SK-N-MC (cell line): ENCODE data around the gene CINP.

Source experiments
- DNase-seq: peaks from one replicate; pipeline ENCODE4 v3.0.0-alpha.2; 2011; ENCODE audit warnings: low read depth, low spot score
- H3K27ac ChIP-seq: fragments of 200-600 bp; sonication (generic); 2 replicates; pipeline ENCODE4 v1.5.1; 2016; ENCODE audit warnings: mixed run types
- H3K36me3 ChIP-seq: fragments of 200-600 bp; sonication (generic); 2 replicates; pipeline ENCODE4 v1.6.1; 2017; ENCODE audit warnings: antibody characterized with exemption, low read length, mixed read lengths; ENCODE audit not compliant: insufficient read depth
- H3K4me3 ChIP-seq: fragments of 200-600 bp; sonication (generic); 2 replicates; pipeline ENCODE4 v1.5.1; 2016
- H3K9ac ChIP-seq: fragments of 200-600 bp; sonication (generic); 2 replicates; pipeline ENCODE4 v1.8.0; 2017; ENCODE audit warnings: mixed run types, mixed read lengths; ENCODE audit not compliant: insufficient read length
- H3K9me3 ChIP-seq: fragments of 200-600 bp; sonication (generic); 2 replicates; pipeline ENCODE4 v1.6.1; 2017; ENCODE audit warnings: low read depth, mild to moderate bottlenecking, antibody characterized with exemption, low read length, moderate library complexity, mixed read lengths
- EZH2 ChIP-seq: fragments of 200-600 bp; sonication (generic); IDR thresholded peaks from one replicate; pipeline ENCODE4 v1.6.1; 2017; ENCODE audit warnings: antibody characterized with exemption
- FOXP2 ChIP-seq: optimal IDR thresholded peaks from 2 replicates; pipeline ENCODE3; 2011; ENCODE audit warnings: mild to moderate bottlenecking, moderate library complexity; ENCODE audit not compliant: insufficient read depth; ENCODE audit errors: extremely low read length, control extremely low read depth
- POLR2AphosphoS5 ChIP-seq: IDR thresholded peaks from 2 replicates; pipeline ENCODE4 v1.6.1; 2012; ENCODE audit warnings: mild to moderate bottlenecking, low read depth, low read length, borderline replicate concordance

Gene CINP

DNA sequence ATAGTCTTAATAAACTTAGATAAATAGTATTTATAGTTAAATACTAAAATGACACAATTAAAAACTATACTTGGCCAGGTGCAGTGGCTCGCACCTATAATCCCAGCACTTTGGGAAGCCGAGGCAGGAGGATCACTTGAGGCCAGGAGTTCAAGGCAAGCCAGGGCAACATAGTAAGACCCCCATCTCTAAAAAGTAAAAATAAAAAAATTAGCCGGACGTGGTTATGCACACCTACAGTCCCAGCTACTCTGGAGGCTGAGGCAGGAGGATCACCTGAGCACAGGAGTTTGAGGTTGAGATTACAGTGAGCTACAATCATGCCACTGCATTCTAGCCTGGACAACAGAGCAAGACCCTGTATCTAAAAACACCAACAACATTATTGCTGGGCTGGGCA, 16.0 kb downstream of the CINP start:
- no peak for DNase-seq
- Histone ChIP-seq H3K27ac (no peak overlapping the region), H3K36me3 (peaks cover 28% of the 10 kb centered on the region; the same call in 1 of the 2 replicates), H3K4me3 (no peak overlapping the region), H3K9ac (no peak overlapping the region), H3K9me3 (no peaks in the 10 kb centered on the region)
- TF ChIP-seq POLR2AphosphoS5 (no peak), EZH2 (no peak), FOXP2 (no peak)

GRCh38 chr14:102345232-102345631, 17.5 kb downstream of the CINP start:
- no peak overlapping the region for H3K4me3 ChIP-seq
- no peak for DNase-seq
- peaks cover 28% of the 10 kb centered on the region; the same call in 1 of the 2 replicates for H3K36me3 ChIP-seq
- H3K27ac ChIP-seq = no peak overlapping the region
- no peaks in the 10 kb centered on the region for H3K9me3 ChIP-seq
- TF ChIP-seq EZH2 (no peak), POLR2AphosphoS5 (no peak), FOXP2 (no peak)
- H3K9ac ChIP-seq = no peak overlapping the region

GRCh38 chr14:102344485-102344884, 18.2 kb downstream of the CINP start:
- Histone ChIP-seq H3K27ac (no peak overlapping the region), H3K4me3 (no peak overlapping the region), H3K9me3 (no peaks in the 10 kb centered on the region), H3K9ac (no peak overlapping the region), H3K36me3 (peaks cover 28% of the 10 kb centered on the region; the same call in 1 of the 2 replicates)
- TF ChIP-seq POLR2AphosphoS5 = no peak
- TF ChIP-seq FOXP2 = no peak
- no peak for TF ChIP-seq EZH2
- DNase-seq = no peak

DNA sequence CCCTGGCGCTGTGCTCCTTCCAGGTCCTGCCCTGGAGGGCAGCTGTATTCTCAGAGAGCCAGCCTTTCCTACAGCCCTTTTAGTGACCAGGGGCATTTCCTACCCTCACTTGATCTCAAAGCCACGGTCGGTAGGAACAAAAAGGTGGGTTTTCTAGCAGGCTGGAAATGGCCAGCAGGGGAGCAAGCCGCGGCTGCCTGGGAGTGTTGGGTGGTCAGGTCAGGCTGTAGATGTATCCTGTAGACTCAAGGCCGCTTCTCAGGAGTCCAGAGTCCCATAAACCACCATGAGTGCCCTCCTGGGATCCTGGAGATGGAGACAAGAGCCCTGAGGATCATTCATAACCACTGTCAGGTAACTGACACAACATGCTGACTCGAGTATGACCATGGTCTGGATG, 18.6 kb downstream of the CINP start:
- Histone ChIP-seq H3K9me3 (no peaks in the 10 kb centered on the region), H3K27ac (no peak overlapping the region), H3K9ac (no peak overlapping the region), H3K4me3 (no peak overlapping the region), H3K36me3 (peaks cover 28% of the 10 kb centered on the region; the same call in 1 of the 2 replicates)
- DNase-seq = no peak
- TF ChIP-seq POLR2AphosphoS5 (no peak), EZH2 (no peak)

GRCh38 chr14:102342238-102342637, 20.5 kb downstream of the CINP start:
- TF ChIP-seq POLR2AphosphoS5 = no peak
- TF ChIP-seq EZH2 = no peak
- no peak for TF ChIP-seq FOXP2
- DNase-seq = no peak
- Histone ChIP-seq H3K9me3 (no peaks in the 10 kb centered on the region), H3K27ac (no peak overlapping the region), H3K4me3 (no peak overlapping the region), H3K9ac (no peak overlapping the region), H3K36me3 (peaks cover 16% of the 10 kb centered on the region; the same call in 1 of the 2 replicates)

DNA sequence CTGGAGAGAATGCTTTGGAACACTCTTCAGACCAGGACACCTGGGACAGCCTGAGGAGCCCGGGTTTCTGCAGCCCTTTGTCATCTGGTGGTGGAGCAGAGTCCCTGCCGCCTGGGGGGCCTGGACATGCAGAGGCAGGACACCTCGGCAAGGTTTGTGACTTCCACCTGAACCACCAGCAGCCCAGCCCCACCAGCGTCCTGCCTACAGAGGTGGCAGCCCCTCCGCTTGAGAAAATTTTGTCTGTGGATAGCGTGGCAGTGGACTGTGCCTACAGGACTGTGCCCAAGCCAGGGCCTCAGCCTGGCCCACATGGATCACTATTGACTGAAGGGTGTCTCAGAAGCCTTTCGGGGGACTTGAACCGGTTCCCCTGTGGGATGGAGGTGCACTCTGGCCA, 21.1 kb downstream of the CINP start:
- no peak for DNase-seq
- Histone ChIP-seq H3K9me3 (no peaks in the 10 kb centered on the region), H3K4me3 (no peak overlapping the region), H3K9ac (no peak overlapping the region), H3K36me3 (peaks cover 16% of the 10 kb centered on the region; the same call in 1 of the 2 replicates), H3K27ac (no peak overlapping the region)
- TF ChIP-seq EZH2 = no peak
- no peak for TF ChIP-seq POLR2AphosphoS5
- no peak for TF ChIP-seq FOXP2

DNA sequence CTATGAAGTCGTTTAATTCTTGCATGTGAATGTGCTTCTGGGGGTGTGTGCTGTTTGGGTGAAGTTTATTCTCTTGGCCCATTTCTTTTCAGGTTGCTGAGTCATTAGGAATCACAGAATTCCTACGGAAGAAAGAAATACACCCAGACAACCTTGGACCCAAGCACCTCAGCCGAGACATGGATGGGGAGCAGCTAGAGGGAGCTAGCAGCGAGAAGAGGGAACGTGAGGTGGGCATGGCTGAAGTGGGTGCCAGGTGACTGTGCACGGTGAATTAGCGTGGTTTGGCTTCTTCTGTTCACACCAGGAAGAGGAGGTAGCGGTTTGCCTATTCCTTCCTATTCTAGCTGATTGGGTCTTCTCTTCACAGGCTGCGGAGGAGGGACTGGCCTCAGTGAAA, 24.0 kb downstream of the CINP start:
- no peak overlapping the region for H3K27ac ChIP-seq
- peaks cover 3% of the 10 kb centered on the region; the same call in 1 of the 2 replicates for H3K36me3 ChIP-seq
- H3K9ac ChIP-seq = no peak overlapping the region
- no peak for TF ChIP-seq POLR2AphosphoS5
- no peak for TF ChIP-seq FOXP2
- TF ChIP-seq EZH2 = no peak
- no peaks in the 10 kb centered on the region for H3K9me3 ChIP-seq
- no peak for DNase-seq
- H3K4me3 ChIP-seq = no peak overlapping the region

GRCh38 chr14:102335163-102335562, 27.5 kb downstream of the CINP start:
- no peak overlapping the region for H3K9ac ChIP-seq
- no peak for DNase-seq
- H3K27ac ChIP-seq = no peak overlapping the region
- TF ChIP-seq POLR2AphosphoS5 (no peak), EZH2 (no peak), FOXP2 (no peak)
- H3K9me3 ChIP-seq = no peaks in the 10 kb centered on the region
- no peaks in the 10 kb centered on the region; the same call in 1 of the 2 replicates for H3K36me3 ChIP-seq
- H3K4me3 ChIP-seq = no peak overlapping the region

- Histone ChIP-seq H3K9ac (no peak overlapping the region), H3K9me3 (no peaks in the 10 kb centered on the region), H3K36me3 (no peaks in the 10 kb centered on the region; the same call in 1 of the 2 replicates), H3K27ac (no peak overlapping the region), H3K4me3 (no peak overlapping the region)
- DNase-seq = no peak
- no peak for TF ChIP-seq POLR2AphosphoS5
- no peak for TF ChIP-seq EZH2
- no peak for TF ChIP-seq FOXP2
These were observed 28.6 kb downstream of the CINP start for GRCh38 chr14:102333795-102334705.
